HG03280 (cell line): ENCODE measurements around the gene GALNT9.
"Not testable (repeated sequence)": the region's sequence is repeated elsewhere in the genome, so short reads cannot be mapped to it uniquely, and the experiment has no call there.

Experiments used
- ATAC-seq: cut with Tn5 transposase; IDR thresholded peaks from one replicate; pipeline ENCODE4 v1.9.1; 2021; ENCODE audit warnings: mild to moderate bottlenecking, moderate library complexity; ENCODE audit not compliant: unreplicated experiment

GALNT9 gene

DNA sequence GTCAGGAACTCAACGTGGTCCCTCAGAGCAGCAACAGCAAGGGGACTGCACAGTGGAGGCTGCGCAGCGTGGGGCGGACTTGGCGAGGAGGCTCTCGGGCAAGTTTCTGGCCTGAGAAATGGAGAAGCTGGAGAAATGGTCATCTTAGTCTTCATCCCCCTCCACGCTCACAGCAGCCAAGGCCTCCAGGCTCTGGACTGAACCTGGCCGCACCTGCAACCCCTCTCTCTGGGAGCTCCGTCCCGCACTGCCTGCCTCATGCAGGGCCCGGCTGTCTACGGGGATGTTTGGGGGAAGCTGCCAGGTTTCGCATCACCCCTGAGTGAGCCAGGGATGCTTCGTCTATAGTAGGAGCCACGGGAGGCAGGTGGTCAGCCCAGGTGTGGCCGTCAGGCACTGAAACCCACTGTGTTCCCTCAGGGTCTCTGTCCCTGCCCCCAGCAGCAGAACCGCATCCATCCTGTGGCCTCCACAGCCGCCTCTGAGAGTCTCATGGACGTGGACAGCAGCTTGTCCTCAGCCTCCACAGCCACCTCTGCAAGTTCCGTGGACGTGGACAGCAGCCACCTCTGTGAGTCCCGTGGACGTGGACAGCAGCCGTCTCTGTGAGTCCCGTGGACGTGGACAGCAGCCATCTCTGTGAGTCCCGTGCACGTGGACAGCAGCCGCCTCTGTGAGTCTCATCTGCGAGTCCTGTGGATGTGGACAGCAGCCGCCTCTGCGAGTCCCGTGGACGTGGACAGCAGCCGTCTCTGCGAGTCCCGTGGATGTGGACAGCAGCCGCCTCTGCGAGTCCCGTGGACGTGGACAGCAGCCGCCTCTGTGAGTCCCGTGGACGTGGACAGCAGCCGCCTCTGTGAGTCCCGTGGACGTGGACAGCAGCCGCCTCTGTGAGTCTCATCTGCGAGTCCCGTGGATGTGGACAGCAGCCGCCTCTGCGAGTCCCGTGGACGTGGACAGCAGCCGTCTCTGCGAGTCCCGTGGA, 29.1 kb upstream of the GALNT9 start:
- ATAC-seq, result not testable (repeated sequence)

DNA sequence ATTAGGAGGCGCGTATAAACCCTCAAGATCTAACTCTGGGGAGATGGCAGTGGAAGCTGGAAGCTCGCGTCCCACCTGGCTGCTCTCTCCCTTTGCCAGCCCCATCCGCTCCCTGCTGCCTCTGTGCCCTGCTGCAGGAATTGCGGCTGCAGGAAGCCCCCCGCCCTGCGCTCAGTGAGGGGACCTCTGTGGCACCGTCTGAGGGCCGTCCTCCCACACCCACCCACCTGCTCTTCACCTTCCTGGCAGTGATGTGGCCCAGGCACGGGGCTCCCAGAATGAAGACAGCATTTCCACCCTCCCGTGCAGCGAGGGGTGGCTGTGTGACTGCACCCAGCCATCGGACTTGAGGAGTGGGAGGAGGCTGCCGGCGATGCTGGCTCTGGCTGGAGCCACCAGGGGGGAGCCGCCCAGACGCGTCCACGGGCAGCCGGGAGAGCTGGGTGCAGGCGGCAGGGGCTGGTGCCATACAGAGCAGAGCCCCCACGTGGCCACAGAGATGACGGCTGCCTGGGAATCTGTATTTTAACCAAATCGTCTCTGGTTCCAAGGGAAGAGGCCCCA, 28.3 kb upstream of the GALNT9 start:
- ATAC-seq, result no peak

DNA sequence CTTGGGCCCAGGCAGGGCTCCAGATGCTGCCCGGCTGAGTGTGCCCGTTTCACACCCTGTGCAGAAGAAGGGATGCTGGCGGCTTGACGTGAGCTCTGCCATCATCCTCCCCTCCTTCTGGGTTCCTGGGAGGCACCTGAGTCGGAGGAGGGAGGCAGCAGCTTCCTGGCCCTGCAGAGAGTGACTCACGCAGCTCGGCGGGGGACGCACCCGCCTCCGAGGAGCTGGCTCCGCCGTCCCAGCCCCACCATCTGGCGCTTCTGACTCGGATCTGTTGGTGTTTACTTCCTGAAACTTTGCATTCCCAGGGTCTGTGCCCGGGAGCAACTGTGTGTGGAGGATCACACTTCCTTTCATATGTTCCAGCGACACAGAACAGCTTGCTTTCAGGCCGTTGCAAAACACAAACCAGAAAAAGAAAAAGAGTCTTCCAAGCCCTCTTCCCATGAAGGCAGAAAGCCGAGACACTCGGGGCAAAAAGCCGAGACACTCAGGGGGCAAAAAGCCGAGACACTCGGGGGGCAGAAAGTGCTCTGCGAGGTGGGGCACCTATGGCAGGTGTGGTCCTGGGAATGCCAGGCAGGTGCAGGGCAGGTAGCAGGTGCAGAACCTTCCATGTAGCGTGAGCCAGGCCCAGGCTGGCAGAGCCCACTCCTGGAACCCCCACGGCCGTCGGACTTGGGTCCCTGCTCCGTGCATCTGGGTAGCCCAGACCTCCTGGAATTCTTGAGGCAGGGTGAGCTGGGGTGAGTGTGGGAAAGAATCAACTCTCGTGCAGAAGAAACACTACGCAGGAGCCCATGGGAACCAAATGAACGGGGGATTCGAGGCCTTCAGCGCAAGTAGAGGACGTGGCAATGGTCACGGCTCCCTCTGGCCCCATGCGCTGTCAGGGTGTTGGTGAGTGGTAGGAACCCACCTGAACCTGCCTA, 27.6 kb upstream of the GALNT9 start:
- ATAC-seq, result no peak

DNA sequence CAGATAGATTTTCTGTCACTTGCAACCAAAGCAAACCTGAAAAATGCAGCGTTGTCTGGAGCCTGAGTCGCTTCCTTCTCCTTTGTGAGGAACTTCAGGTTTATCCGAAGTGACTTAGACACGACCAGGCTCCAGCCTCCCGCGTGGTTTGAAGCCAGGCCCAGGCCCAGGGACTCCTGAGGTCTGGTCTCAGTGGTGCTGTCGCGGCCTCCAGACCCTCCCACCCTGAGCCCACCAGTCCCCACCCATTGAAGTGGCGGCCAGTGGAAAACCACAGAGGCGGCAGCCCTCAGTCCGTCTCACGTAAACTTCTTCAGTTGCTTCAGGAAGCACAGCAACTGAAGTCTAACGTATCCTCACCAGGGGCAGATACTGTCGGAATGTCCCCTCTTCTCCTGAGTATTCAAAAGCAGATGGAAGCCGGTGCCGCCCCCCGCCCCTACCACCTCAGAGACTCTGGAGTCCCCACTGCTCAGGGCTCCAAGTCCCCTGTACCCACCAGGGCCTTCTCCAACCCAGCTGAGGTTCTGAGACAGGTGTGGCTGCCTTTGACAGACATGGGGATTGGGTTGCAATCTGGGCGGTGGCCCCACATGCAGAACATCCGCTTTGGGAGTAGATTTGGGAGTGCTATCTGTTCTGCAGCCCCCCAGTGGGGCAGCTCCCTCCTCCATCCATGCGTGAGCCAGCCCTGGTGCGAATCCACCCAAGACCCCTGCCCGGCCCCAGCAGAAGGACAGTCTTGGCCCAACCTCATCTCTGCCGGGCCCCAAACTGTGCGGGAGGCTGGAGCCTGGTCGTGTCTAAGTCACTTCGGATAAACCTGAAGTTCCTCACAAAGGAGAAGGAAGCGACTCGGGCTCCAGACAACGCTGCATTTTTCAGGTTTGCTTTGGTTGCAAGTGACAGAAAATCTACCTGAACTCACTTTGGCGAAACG, 26.6 kb upstream of the GALNT9 start:
- ATAC-seq, result no peak

DNA sequence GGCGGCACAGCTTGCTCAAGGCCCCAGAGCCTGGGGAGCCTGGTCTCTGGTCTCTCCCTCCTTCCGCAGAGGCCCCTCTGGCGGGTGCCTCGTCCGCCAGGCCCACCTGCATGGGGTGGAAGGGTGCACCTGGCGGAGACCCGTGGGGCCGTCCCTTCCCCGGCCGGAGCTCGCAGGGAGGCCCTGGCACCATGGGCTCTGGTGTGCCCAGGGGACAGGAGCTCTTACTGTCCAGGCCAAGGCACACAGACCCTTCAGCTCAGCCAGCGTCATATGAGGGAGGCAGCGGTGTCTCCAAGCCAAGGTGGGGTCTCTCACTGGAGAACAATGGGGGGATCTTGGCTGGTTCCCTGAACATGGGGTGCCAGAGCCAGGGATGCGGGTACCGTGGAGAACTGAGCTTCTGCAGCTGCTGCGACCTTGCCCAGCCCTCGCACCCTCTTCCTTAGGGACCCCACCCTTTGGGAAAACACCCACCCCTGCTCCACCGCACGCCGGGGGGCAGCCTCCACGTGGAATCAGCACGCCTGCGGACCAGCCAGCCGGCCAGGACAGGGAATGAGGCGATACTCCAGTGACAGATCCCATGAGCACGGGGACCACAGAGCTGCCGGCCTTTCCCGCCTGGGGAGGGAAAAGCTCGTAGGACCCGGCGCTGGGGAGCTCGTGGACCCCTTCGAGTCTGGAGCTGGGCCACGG, 25.7 kb upstream of the GALNT9 start:
- no peak for ATAC-seq

DNA sequence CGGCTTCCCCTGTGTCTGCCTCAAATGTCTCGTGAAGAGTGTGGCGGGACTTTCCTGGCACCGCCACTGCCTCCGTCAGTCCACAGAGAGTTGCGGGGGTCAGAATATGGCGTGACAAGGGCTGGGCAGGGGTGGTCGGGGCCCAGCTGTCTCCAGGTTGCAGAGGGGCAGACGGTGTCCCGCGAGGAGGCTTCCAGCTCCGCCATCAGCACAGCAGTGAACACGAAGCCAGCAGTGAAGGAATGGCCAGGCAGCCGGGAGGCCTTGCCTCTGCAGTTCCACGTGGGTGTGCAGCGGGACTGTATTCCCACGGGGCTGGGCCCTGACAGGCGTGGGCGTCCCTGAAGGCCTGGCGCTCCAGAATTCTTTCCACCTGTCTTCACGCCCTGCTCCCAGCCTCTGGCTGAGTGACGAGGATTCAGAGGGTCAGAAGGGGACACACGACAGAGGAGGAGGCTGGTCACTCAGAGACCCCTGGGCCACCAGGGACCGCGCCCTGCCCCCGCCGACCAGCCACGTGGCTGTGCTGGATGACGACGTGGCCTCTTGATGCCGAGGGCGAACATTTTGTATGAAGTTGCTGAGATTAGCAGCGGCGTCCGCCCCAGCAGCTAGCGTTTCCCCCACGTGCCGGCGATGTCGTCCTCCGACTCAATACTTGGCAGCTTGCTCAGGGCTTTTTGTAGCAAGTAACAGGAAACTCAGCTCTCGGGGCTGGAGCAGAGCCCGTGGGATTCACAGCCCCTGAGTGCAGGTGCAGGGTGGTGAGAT, 25.0 kb upstream of the GALNT9 start:
- no peak for ATAC-seq

DNA sequence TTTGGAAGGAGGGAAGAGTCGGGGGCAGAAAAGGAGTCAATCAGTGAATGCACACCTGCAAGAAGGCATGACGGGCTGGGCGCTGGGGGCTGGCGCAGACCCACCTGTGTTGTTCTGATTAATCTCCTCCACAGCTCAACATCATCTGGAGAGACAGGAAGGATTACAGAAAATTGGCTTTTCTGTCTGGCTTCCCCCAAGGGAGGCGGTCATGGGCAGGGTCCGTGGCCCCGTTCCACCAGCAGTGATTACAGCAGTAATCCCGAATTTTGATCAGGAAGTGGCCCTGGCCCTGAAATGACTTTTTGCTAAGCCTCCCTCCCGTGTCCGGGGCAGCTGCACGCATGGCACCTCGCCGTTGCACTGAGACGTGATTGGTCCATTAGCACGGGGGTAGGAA, 24.4 kb upstream of the GALNT9 start:
- no peak for ATAC-seq

DNA sequence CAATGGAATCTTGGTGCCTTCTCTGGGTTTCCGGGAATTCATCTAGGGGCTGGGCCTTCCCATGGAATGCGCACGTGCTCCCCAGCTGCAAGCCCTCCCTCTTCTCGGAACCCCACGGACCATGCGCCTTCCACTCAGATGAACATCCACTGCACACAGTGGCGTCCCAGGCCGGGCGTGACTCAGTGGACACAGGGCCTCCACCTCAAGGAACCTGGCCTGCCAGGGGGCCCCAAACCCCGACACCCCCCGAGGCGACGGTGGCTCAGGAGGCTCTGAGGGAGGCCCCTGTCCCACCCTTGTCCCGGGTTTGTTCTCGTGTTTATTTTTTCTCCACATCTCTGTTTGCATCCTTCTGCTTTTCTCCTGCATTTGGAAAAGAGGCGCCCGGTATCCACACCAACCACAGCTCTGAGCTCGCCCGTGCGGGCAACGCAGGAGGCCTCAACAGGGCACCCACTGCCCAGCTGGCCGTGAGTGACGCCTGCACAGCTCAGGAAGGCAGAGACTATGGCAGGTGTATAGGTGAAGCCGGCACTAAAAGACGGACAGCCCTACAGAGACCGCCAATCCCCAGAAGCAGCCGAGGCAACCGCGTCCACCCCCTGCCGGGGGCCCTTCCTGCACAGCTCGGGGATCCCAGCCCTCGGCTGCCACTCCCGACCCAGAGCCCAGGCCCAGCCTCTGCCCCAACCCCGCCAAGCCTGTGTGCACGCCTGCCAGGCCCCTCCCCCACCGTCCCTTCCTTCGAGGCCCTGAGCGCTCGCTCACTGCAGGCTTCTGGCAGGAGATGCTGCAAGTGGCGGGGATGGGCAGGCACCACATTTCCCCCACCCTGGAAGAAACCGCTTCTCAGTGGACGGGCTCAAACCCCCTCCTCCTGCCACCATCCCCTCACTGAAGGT, 23.8 kb upstream of the GALNT9 start:
- no peak for ATAC-seq

DNA sequence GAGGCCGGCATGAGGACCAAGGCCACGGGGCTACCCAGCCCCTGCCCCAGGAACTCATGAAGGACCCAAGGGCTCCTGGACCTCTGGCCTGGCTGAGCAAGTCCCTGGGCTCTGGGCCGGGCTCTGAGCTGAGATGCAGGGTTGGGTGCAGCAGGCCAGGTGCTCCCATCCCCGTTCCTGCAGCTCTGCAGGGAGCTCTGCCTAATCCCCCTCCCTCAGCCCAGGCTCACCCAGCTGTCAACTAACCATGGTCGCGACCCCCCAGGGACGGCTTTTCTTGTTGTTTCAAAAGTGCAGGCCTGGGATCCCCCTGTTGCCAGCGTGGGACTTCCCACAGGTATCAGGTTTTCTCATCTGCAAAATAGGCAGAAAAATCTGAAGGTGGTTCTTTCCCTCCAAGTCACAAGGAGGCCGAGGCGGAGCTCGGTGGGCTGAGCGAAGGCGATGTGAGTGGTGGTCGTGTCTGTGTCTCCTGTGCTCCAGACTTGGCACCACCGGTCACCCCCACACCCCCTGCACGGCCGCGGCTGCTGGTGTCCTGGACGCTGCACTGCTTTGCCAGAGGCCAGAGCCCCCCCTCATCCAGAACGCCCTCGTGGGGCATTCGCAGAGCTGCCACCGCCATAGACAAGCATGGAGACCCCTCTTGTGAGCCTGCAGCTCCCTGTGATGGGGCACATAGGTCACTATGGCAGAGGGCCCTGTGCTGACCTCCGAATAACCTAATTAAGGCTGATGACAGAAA, 22.5 kb upstream of the GALNT9 start:
- ATAC-seq, result no peak

DNA sequence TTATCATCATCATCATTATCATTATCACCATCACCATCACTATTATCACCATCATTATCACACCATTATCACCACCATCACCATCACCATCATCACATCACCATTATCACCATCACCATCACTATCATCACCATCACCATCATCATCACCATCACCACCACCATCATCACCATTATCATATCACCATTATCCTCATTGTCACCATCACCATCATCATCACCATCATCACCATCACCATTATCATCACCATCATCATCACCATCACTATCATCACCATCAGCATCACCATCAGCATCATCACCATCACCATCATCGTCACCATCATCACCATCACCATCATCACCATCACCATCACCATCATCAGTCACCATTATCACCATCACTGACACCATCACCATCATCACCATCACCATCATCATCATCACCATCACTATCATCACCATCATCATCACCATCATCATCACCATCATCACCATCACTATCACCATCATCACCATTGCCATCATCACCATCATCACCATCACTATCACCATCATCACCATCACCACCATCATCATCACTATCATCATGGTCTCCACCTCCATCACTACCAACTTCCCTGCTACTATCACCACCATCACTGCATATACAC, 20.2 kb upstream of the GALNT9 start:
- ATAC-seq, result no peak

DNA sequence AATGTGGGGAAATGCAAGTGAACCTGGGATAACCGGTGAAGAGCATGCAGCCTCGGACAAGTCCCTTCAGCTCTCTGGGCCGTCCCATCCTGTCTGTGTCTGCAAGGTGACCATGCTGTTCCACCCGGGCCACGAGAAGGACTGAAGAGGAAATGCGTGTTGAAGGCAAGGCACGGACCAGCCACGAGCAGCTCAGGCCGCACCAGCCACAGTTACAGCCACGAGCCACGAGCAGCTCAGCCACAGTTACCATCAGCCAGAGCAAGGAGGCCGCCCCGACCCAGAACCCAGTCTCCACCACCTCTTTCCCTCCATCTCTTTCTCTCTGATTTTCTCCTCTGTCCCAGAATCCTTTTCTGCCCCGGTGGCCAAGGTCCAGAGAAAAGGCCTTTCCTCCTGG, 18.8 kb upstream of the GALNT9 start:
- no peak for ATAC-seq

DNA sequence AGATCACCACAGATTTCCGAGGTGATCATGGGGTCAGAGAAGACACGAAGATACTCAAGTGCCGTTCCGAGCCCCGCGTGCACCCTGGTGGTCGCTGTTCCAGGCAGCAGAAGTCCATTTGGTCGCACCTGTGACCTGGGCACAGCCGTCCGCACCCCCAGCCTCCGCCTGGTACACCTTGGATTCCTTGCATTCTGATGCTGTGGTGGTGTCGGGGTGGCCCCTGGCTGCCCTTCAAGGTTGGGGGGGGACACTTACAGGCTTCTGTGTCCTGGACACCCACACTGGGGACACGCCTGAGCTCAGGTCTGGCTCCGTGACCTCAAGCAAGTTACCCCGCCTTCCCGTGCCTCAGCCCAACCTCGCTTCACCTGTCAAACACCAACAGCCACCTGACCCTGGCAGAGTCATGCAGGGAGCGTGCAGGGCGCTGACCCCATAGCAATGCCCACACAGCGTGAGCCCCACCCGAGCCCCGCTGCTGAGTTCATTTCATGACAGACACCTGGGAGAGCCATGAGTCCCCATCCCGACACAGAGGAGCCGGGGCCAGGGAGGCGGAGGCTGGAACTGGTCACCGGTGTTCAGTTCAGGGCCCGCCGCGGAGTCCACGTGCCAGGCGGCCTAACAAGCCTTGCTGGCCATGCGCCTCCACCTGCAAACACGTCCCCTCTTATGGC, 17.9 kb upstream of the GALNT9 start:
- ATAC-seq, result no peak

DNA sequence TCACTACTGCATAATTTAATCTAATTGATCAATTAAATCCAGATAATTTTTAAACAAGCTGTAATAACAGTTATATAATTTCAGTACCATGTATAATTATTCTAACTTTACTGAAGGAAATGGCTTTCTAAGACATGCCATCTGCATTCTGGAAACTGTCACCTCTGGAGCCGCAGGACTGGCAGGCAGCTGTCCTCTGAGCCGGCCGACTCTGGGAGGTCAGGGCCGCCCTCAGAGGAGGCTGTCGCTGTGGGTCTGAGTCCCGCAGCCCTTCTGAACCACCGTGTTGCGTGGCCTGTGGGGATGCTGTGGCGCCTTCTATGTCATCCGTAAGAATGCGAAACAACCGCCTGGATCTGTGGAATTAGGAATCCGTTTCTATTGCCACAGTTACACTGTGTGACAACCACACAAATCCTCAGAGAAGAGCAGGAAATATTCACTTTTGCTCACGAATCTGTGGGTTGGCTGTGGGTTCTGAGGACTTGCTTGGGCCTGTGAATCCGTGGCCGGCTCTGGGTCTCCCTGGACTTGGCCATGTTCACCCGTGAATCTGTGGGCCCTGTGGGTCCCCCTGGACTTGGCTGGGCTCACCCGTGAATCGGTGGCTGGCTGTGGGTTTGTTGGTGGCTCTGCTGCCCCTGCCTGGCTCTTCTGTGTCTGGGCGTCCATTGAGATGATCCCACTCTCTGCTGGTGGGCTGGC, 17.2 kb upstream of the GALNT9 start:
- ATAC-seq, result no peak

DNA sequence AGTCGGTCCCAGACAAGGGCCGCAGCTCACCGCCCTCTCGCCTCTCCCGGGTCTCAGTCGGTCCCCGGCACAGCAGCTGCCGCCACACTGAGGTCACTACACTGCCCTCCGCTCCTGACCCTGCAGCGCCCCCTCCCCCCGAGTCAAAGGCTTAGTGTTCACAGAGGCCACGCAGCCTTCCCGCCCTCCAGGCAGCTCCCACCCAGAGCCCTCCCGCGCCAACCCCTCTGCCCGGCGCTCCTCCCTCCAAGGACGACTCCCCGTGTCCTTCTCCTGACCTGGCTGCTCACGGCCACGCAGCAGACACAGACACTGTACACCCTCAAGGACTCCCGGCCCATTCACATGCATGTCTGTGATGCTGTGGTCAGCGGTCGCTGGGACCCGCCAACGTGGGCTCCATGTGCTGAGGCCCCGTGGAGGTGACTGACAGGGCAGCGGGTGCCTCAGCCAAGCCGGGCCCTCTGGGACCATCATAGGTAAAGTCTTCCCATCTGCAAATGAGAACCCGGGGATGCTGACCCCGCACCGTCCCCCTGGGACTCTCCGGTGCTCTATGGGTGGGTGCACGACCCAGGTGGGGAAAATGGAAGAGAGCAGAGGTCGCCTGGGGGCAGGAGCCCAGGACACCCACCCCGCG, 16.3 kb upstream of the GALNT9 start:
- no peak for ATAC-seq

DNA sequence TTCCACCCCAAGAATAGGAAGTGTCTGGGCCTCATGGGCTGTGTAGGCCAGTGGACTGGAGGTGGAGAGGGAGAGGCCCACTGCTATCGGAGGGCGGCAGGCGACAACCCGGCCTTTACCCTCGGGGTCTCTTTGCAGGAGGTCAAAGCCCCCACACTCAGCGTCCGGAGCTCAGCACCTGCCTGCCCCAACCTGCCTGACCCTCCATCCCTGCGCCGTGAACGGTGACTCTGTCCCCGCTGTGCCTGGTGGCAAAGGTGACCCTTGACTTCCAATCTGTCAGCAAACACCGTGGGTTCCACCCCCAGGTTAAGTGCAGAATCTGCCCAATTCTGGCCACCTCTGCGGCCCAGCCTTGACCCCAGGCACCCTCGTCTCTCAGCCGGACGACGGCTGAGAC, 15.7 kb upstream of the GALNT9 start:
- no peak for ATAC-seq
